Measurements from ENCODE around the gene AUTS2. TPM values are rescaled to one million over a fixed set of nuclear protein-coding genes. Genes with fewer than 3 reads are reported as not detected.

Gene AUTS2
- total RNA-seq, 1 experiment from 2014 or later: 42.1 TPM

DNA sequence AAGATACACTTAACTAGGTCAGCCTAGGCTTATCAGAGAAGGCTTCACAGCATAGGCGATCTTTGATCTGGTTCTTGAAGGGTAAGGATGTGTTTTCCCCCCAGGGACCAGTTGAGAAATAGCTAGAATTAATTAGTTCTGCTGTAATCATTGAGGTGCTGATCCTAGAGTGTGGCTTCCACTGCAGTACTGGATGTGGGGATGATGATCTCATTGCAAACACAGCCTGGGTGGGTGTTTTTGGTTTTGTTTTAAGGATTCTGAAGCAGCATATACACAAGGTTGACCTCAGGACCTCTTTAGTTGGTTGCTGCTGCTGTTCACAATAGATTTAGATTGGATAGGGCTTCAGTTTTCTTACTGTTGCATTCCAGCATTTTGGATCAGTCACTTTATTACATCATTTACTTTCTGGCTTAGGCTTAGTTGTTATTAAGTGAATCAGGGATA, 159.7 kb downstream of the AUTS2 start:
- peaks cover 22% of the 10 kb centered on the region for H3K4me1 ChIP-seq (ENCODE audit: insufficient read depth, low read length, poor library complexity, severe bottlenecking)
- H3K36me3 ChIP-seq (ENCODE audit: insufficient read depth, low read length, poor library complexity, severe bottlenecking): no peaks in the 10 kb centered on the region
- intact Hi-C loops (cut with micrococcal nuclease; ENCODE audit: unreplicated experiment): no loop called here
- no peaks in the 10 kb centered on the region for H3K9me3 ChIP-seq (ENCODE audit: low read depth, low read length, poor library complexity, severe bottlenecking)
- POLR2A ChIA-PET (ENCODE audit: low non-redundant PET): no interaction called here
- H3K4me3 ChIP-seq (ENCODE audit: low read depth, low read length, poor library complexity, severe bottlenecking): no peak overlapping the region
- H3K27me3 ChIP-seq (replicated peaks; ENCODE audit: insufficient read depth, low read depth, low read length, poor library complexity): no peaks in the 10 kb centered on the region
- H3K27ac ChIP-seq (ENCODE audit: low read depth, low read length, poor library complexity, severe bottlenecking): no peak overlapping the region
- CTCF ChIA-PET: no interaction called here
- TF ChIP-seq EZH2 (IDR thresholded peaks at IDR 0.05; ENCODE audit: borderline replicate concordance, low read depth, low read length, poor library complexity, severe bottlenecking): no peak
- BruUV-seq (replicated peaks): no TSS peak
- DNase-seq (ENCODE audit: low spot score): no peak

DNA sequence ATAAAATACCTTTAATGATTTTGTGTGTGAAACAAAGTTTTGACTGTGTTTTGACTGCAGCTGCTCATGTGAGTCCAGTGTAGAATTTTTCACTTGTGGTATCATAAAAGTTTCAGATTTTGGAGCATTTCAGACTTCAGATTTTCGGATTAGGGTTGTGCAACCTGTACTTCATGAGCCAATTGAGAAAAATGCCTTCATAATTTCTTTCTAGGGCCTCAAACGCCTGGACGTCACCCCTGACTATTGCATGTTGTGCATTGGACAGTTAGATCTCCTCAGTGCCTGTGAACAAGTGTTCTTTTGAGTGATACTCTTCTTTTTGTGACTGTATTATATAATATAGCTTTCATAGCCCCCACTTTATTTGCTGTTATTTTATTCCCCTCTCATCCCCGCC, 161.1 kb downstream of the AUTS2 start:
- no peak overlapping the region for H3K4me3 ChIP-seq (ENCODE audit: low read depth, low read length, poor library complexity, severe bottlenecking)
- H3K4me1 ChIP-seq (ENCODE audit: insufficient read depth, low read length, poor library complexity, severe bottlenecking): peaks cover 26% of the 10 kb centered on the region
- no peak for TF ChIP-seq EZH2 (IDR thresholded peaks at IDR 0.05; ENCODE audit: borderline replicate concordance, low read depth, low read length, poor library complexity, severe bottlenecking)
- TF ChIP-seq, protein P1, sequence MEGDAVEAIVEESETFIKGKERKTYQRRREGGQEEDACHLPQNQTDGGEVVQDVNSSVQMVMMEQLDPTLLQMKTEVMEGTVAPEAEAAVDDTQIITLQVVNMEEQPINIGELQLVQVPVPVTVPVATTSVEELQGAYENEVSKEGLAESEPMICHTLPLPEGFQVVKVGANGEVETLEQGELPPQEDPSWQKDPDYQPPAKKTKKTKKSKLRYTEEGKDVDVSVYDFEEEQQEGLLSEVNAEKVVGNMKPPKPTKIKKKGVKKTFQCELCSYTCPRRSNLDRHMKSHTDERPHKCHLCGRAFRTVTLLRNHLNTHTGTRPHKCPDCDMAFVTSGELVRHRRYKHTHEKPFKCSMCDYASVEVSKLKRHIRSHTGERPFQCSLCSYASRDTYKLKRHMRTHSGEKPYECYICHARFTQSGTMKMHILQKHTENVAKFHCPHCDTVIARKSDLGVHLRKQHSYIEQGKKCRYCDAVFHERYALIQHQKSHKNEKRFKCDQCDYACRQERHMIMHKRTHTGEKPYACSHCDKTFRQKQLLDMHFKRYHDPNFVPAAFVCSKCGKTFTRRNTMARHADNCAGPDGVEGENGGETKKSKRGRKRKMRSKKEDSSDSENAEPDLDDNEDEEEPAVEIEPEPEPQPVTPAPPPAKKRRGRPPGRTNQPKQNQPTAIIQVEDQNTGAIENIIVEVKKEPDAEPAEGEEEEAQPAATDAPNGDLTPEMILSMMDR (conservative IDR thresholded peaks at IDR 0.05; ENCODE audit: low read depth, low read length): no peak
- no peaks in the 10 kb centered on the region for H3K27me3 ChIP-seq (replicated peaks; ENCODE audit: insufficient read depth, low read depth, low read length, poor library complexity)
- ChIA-PET CTCF (no interaction called here), POLR2A (ENCODE audit: low non-redundant PET) (no interaction called here)
- no peak overlapping the region for H3K27ac ChIP-seq (ENCODE audit: low read depth, low read length, poor library complexity, severe bottlenecking)
- no peak for DNase-seq (ENCODE audit: low spot score)
- H3K9me3 ChIP-seq (ENCODE audit: low read depth, low read length, poor library complexity, severe bottlenecking): no peaks in the 10 kb centered on the region
- intact Hi-C loops (cut with micrococcal nuclease; ENCODE audit: unreplicated experiment): no loop called here
- no TSS peak for BruUV-seq (replicated peaks)
- H3K36me3 ChIP-seq (ENCODE audit: insufficient read depth, low read length, poor library complexity, severe bottlenecking): no peaks in the 10 kb centered on the region

DNA sequence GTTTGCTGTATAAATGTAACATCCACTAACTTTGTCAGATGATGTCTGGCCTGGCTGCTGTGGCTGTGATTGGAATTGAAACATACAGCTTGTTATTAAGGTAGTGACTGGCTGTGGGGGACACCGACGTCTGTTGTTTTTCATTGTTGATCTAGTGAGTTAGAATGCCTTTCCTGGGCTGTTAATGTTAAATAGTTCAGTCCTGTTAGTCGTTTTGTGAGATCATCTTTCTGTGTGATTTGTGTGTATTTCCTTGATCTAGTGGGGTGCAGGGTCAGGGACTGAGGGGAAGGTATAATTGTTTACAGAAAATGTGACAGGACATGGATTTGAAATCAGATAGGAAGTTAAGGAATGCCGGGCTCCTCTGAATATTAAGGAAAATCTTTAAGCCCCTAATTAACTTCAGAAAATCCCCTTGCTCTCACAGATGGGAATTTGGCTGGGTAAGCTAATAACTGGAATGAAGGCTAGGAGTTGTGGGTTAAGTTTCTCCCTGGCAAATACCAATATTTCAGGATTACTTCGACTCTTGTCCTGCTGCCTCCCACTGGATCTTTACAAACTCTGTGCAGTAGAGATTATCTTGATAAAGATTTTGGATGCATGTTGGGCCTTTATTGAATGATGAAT, 163.1 kb downstream of the AUTS2 start:
- peaks cover 21% of the 10 kb centered on the region for H3K4me1 ChIP-seq (ENCODE audit: insufficient read depth, low read length, poor library complexity, severe bottlenecking)
- no peak overlapping the region for H3K4me3 ChIP-seq (ENCODE audit: low read depth, low read length, poor library complexity, severe bottlenecking)
- intact Hi-C loops (cut with micrococcal nuclease; ENCODE audit: unreplicated experiment): loop anchor here (10.0 kb wide), 1 partner anchor 143 kb away; no protein-coding TSS in a partner anchor
- no peaks in the 10 kb centered on the region for H3K27me3 ChIP-seq (replicated peaks; ENCODE audit: insufficient read depth, low read depth, low read length, poor library complexity)
- ChIA-PET CTCF (no interaction called here), POLR2A (ENCODE audit: low non-redundant PET) (no interaction called here)
- no peaks in the 10 kb centered on the region for H3K9me3 ChIP-seq (ENCODE audit: low read depth, low read length, poor library complexity, severe bottlenecking)
- no peak overlapping the region for H3K27ac ChIP-seq (ENCODE audit: low read depth, low read length, poor library complexity, severe bottlenecking)
- no TSS peak for BruUV-seq (replicated peaks)
- TF ChIP-seq EZH2 (IDR thresholded peaks at IDR 0.05; ENCODE audit: borderline replicate concordance, low read depth, low read length, poor library complexity, severe bottlenecking): no peak
- TF ChIP-seq, protein P1 (conservative IDR thresholded peaks at IDR 0.05; ENCODE audit: low read depth, low read length): no peak
- DNase-seq (ENCODE audit: low spot score): no peak
- no peaks in the 10 kb centered on the region for H3K36me3 ChIP-seq (ENCODE audit: insufficient read depth, low read length, poor library complexity, severe bottlenecking)

Measured in A673 (cell line).